Endometrium (tissue), 2 donors: Measurements from ENCODE around the gene THAP5.

Source experiments
- FAIRE-seq: peaks from 2 replicates; lab custom pipeline; 2012; peaks lifted over from hg19 to GRCh38; lab: Jason Lieb, UNC
- donor health status: control.
- donor health status: control.

The THAP5 gene

GRCh38 chr7:108529341-108529740 lies 40.2 kb downstream of the THAP5 start:
- FAIRE-seq = no peak

DNA sequence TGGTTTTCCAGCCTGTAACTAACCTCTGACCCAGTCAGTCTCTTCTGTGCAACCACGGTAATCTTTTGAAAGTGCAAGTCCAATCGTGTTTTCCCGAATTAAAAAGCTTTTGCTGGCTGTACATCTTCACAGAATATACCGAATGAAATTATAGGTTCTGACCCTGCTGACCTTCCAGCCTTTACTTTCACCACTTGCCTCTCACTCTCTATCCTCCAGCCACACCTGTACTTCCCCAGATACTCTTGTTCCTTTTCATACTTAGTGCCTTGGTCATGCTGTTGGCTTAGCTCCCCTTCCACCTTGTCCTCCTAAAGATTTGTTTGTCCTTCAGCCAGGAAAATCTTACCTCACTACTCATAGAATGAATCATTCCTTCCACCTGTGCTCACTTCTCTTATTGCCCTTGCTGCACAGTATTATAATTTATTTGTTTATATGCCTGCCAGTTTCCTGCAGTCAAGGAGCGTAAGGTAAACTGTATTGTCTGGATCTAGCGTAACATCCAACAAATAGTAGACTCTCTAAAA lies 41.3 kb downstream of the THAP5 start:
- no peak for FAIRE-seq

GRCh38 chr7:108526768-108527017 lies 42.8 kb downstream of the THAP5 start:
- no peak for FAIRE-seq

DNA sequence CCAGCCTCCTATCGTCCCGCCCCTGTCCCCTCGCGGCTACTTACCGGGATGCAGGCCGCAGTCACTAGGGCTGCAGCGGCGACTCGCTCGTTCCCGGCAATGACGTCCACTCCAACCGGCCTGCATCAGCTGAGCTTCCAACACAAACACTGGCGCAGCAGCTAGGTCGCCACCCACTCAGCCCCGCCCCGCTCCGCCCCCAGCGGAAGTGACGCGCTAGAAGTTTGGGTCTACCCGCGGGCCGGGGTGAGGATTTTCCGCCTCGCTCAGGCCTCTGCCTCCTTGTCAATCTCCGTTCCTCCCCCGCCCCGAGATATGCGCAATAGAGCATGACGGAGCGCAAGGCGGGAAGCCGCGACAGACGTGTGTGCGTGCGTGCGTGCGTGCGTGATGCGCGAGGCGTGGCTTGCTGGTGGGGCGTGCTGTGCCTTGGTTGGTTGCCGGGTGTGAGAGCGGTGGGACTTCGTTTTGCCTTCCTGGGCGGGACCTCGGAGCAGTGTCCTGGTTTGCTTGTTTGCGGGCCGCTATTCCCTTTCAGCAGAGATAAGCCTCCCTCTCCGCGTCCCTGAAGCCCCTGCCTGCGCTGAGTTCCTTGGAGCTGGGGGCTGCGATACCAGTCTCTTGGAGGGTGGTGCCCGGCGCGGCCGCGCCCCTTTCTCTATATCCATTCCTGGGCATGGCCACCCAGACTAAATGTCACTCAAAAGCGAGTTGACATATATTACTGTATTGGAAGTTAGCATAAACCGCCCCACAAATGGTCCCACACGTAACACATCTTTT lies 43.3 kb downstream of the THAP5 start, which contains the start of gene PNPLA8:
PNPLA8 (minus strand) TSS at position 151 of the 783 bp plus-strand sequence. CDS start 10,644 bp downstream, outside the sequence.
- FAIRE-seq = peak; percentile 98

DNA sequence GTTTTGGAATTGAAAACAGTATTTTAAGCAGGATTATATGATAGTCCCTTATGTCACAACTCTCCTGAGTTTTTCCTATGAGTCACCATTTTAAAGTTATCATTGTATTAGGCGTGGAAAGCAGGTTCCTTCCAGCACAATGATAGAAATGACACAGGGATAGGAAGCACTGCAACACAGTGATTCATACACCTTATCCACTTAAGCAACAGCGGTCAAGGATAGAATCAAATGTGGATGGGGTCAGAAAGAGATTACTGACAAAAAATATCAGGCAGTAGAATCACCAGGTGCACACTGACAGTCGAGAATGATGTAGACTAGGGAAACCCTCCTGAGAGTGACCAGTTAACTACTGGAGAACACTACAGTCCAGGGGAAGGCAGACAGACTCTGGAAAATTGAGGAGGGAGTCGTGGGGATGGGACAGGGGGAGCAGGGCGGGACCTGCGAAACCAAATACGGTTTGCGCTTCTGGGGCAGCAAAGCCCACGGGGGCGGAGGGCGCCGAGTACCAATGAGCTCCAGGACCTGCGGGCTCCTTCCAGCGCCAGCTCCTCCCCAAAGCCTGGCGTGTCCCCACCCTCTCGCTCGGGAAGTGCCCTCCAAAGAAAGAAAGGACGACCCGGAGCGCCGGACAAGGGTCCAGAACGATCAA lies 44.0 kb downstream of the THAP5 start:
- no peak for FAIRE-seq

DNA sequence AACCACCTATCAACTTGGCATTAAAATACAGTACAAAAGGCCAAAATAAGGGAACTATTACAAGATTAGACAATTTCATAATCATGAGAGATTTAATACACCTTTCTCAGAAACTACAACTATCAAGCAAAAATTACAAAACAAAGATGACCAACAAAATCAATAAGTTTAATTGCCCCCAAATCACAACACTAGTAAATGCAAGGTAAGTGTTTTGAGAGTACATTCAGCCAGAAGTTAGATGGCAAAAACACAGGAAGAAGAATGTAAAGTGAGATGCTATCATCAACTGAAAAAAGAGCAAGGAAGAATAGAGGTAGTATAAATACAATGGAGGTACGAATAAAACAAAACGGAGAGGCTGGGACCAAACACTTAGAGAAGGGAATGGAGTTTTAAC lies 46.7 kb downstream of the THAP5 start:
- FAIRE-seq = no peak

DNA sequence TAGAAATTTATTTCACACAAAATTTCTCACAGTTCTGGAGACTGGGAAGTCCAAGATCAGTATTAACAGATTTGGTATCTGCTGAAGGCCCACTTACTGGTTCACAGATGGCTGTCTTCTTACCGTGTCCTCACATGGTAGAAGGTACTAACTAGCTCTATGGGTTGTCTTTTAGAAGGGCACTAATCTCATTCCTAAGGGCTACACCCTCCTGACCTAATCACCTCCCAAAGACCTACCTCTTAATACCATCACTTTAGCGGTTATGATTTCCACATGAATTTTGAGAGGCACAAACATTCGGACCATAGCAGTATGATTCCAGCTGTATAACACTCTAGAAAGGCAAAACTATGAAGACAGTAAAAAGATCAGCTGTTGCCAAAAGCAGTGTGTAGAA lies 51.6 kb downstream of the THAP5 start:
- no peak for FAIRE-seq

DNA sequence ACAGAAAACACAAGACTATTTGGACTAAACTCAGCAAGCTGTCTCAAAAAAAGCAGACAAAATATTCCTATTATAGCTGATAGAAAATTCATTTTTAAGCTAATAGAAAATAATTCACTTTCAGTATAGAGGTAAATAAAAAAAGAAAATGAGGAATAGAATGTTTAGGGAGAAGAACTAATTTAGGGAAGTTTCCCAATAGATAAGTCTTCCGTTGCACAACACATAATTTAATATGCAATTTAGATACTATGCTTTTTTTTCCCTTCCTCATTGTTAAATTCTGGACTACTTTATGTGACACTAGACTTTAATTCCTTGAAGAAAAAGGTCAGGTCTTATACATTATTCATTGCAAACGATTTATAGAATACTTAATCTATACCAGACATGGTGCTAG lies 53.9 kb downstream of the THAP5 start:
- no peak for FAIRE-seq

DNA sequence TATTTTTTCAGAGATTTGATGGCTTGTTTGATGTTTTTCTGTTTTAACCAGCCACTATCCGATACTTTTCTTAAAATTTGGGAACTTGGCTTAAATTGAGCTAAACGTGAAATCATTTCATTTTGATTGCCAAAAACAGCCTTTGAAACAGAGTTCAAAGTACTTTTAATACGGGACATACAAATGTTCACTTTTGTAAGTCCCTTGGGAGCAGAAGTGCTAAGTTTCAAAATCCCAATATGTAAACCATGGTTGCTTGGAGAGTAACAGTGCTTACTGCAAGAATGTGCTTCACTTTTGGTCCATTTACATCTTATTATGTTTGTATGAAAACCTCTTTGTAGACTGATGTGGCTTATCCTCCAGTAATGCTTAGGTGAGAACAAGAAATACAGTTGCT lies 54.5 kb downstream of the THAP5 start:
- no peak for FAIRE-seq
